SK-N-SH (cell line): ENCODE data around the gene MYO18A. TPM values are rescaled to one million over a fixed set of nuclear protein-coding genes. Genes with fewer than 3 reads are reported as not detected.

Experiments
- CTCF ChIA-PET: fragments of 300-600, 350-600 bp; formaldehyde crosslinking; extraction: SDS; loops from one replicate; lab custom pipeline; 2021; lab: Yijun Ruan, JAX
- POLR2A ChIA-PET: fragments of 350-600 bp; sonication (Branson Sonifier 250); formaldehyde crosslinking; extraction: SDS; loops from one replicate; lab custom pipeline; 2020; ENCODE audit warnings: antibody characterized with exemption, inconsistent platforms; lab: Yijun Ruan, JAX
- DNase-seq: peaks from one replicate; pipeline ENCODE4 v3.0.0; 2012
- H2AFZ ChIP-seq: fragments of 200-600 bp; sonication (generic); 2 replicates; pipeline ENCODE4 v1.8.1; 2016; ENCODE audit warnings: antibody characterized with exemption, mild to moderate bottlenecking, low read depth
- H3F3A ChIP-seq: fragments of 200-600 bp; sonication (generic); replicated peaks from 2 replicates; pipeline ENCODE3; 2016; ENCODE audit warnings: antibody characterized with exemption, mild to moderate bottlenecking; ENCODE audit not compliant: insufficient read depth
- H3K27ac ChIP-seq, 2 experiments: fragments of 200-500 bp in 1 of 2; fragments of 200-600 bp in 1 of 2; sonication (Bioruptor generic) in 1 of 2; sonication (generic), shearing (Covaris generic) in 1 of 2; 2 replicates each; pipeline versions ENCODE4 v1.5.1 to v1.6.1; 2014 to 2016; ENCODE audit warnings: low read depth in 2 of 2, inconsistent platforms in 1 of 2, low read length in 1 of 2, mild to moderate bottlenecking in 1 of 2, mixed read lengths in 1 of 2
- H3K27me3 ChIP-seq: fragments of 200-600 bp; sonication (generic), shearing (Covaris generic); 2 replicates; pipeline ENCODE4 v1.6.1; 2016; ENCODE audit warnings: mixed run types; ENCODE audit not compliant: insufficient read depth
- H3K36me3 ChIP-seq, 2 experiments: fragments of 200-500 bp in 1 of 2; fragments of 200-600 bp in 1 of 2; sonication (Bioruptor generic) in 1 of 2; sonication (generic) in 1 of 2; replicated peaks in 1 of 2; 2 replicates each; pipeline versions ENCODE3 to v1.5.1; 2014 to 2016; ENCODE audit warnings: low read length in 1 of 2, mild to moderate bottlenecking in 1 of 2; ENCODE audit not compliant: insufficient read depth in 2 of 2, control insufficient read depth in 1 of 2
- H3K4me1 ChIP-seq, 2 experiments: fragments of 200-500 bp in 1 of 2; fragments of 200-600 bp in 1 of 2; sonication (Bioruptor generic) in 1 of 2; sonication (generic), shearing (Covaris generic) in 1 of 2; 2 replicates each; pipeline versions ENCODE4 v1.5.1 to v1.6.1; 2014 to 2016; ENCODE audit warnings: low read depth in 1 of 2, low read length in 1 of 2, mixed run types in 1 of 2; ENCODE audit not compliant: insufficient read depth in 2 of 2, control insufficient read depth in 1 of 2
- H3K4me2 ChIP-seq: fragments of 200-600 bp; sonication (generic), shearing (Covaris generic); 2 replicates; pipeline ENCODE4 v1.6.1; 2017; ENCODE audit warnings: mixed run types
- H3K4me3 ChIP-seq, 2 experiments: fragments of 200-500 bp in 1 of 2; fragments of 200-600 bp in 1 of 2; sonication (Bioruptor generic) in 1 of 2; sonication (generic), shearing (Covaris generic) in 1 of 2; 2 replicates each; pipeline versions ENCODE4 v1.5.1 to v1.8.1; 2014 to 2016; ENCODE audit warnings: low read depth in 2 of 2, inconsistent platforms in 1 of 2, low read length in 1 of 2, mild to moderate bottlenecking in 1 of 2, mixed read lengths in 1 of 2, moderate library complexity in 1 of 2
- H3K79me2 ChIP-seq: fragments of 200-600 bp; sonication (generic); 2 replicates; pipeline ENCODE4 v1.8.1; 2017; ENCODE audit warnings: mild to moderate bottlenecking; ENCODE audit not compliant: insufficient read depth
- H3K9ac ChIP-seq: fragments of 200-600 bp; sonication (generic); 2 replicates; pipeline ENCODE4 v1.6.1; 2017; ENCODE audit warnings: mixed run types
- H3K9me2 ChIP-seq: fragments of 200-600 bp; sonication (generic); 2 replicates; pipeline ENCODE4 v1.6.1; 2017; ENCODE audit warnings: mixed run types
- H3K9me3 ChIP-seq: fragments of 200-600 bp; sonication (generic); 2 replicates; pipeline ENCODE4 v1.6.1; 2017; ENCODE audit warnings: mixed run types, mild to moderate bottlenecking, moderate library complexity
- H4K20me1 ChIP-seq: fragments of 200-600 bp; sonication (generic); 2 replicates; pipeline ENCODE4 v1.6.1; 2017; ENCODE audit warnings: mild to moderate bottlenecking, mixed run types; ENCODE audit not compliant: insufficient read depth
- CHD2 ChIP-seq: fragments of 150-350 bp; IDR thresholded peaks from 2 replicates; pipeline ENCODE4 v1.6.1; 2018; ENCODE audit warnings: low read length; ENCODE audit not compliant: partially characterized antibody
- ELF1 ChIP-seq: IDR thresholded peaks from 2 replicates; pipeline ENCODE4 v1.4.0; 2012
- EP300 ChIP-seq, 2 experiments: IDR thresholded peaks; 2 replicates each; pipeline versions ENCODE4 v1.4.0 to v1.6.1; 2012; ENCODE audit warnings: borderline replicate concordance in 1 of 2, low read depth in 1 of 2, low read length in 1 of 2
- EZH2phosphoT487 ChIP-seq: fragments of 200-600 bp; sonication (generic); IDR thresholded peaks from 2 replicates; pipeline ENCODE4 v1.6.1; 2017; ENCODE audit warnings: low read depth, mixed run types, mild to moderate bottlenecking, antibody characterized with exemption, moderate library complexity, borderline replicate concordance
- GATA2 ChIP-seq: sonication (generic); formaldehyde crosslinking; IDR thresholded peaks from 2 replicates; pipeline ENCODE4 v1.5.0; 2020; ENCODE audit warnings: mild to moderate bottlenecking, missing genetic modification reagents
- MEF2A ChIP-seq: IDR thresholded peaks from 2 replicates; pipeline ENCODE4 v1.4.0; 2012; ENCODE audit warnings: low read depth, borderline replicate concordance
- MXI1 ChIP-seq: IDR thresholded peaks from 2 replicates; pipeline ENCODE4 v1.6.1; 2012; ENCODE audit warnings: mild to moderate bottlenecking, low read depth, low read length, improper control_type of control experiment
- NFIC ChIP-seq: IDR thresholded peaks from 2 replicates; pipeline ENCODE4 v1.4.0; 2012; ENCODE audit warnings: borderline replicate concordance
- NRF1 ChIP-seq: IDR thresholded peaks from 2 replicates; pipeline ENCODE4 v1.6.1; 2012; ENCODE audit warnings: low read depth, mild to moderate bottlenecking, low read length
- POLR2AphosphoS5 ChIP-seq: IDR thresholded peaks from 2 replicates; pipeline ENCODE4 v1.6.1; 2012; ENCODE audit warnings: low read depth, low read length
- RCOR1 ChIP-seq: fragments of 150-350 bp; IDR thresholded peaks from 2 replicates; pipeline ENCODE4 v1.6.1; 2017; ENCODE audit warnings: antibody characterized with exemption, low read length
- RFX5 ChIP-seq: IDR thresholded peaks from 2 replicates; pipeline ENCODE4 v1.6.1; 2012; ENCODE audit warnings: mild to moderate bottlenecking, improper control_type of control experiment, low read length
- RXRA ChIP-seq: IDR thresholded peaks from 2 replicates; pipeline ENCODE4 v1.4.0; 2012; ENCODE audit warnings: low read depth, mild to moderate bottlenecking, borderline replicate concordance
- SMC3 ChIP-seq: IDR thresholded peaks from 2 replicates; pipeline ENCODE4 v1.6.1; 2012; ENCODE audit warnings: low read depth, low read length, improper control_type of control experiment
- TCF12 ChIP-seq: IDR thresholded peaks from 2 replicates; pipeline ENCODE4 v1.4.0; 2012
- TEAD4 ChIP-seq: IDR thresholded peaks from 2 replicates; pipeline ENCODE4 v1.4.0; 2012; ENCODE audit warnings: mild to moderate bottlenecking, borderline replicate concordance; ENCODE audit not compliant: insufficient read depth
- YY1 ChIP-seq: IDR thresholded peaks from 2 replicates; pipeline ENCODE4 v1.4.0; 2012; ENCODE audit warnings: low read depth, mild to moderate bottlenecking
- WGBS: methylation state at CpG from one replicate; pipeline ENCODE4 v1.1.6; 2017; ENCODE audit warnings: low lambda C conversion rate; 5-methylcytosine and 5-hydroxymethylcytosine counted together
- polyA plus RNA-seq, 3 experiments: library from polyadenylated mRNA; depleted of rRNA; stranded (reverse); fragments of >200 nt; gene quantifications; 2 replicates each; pipeline ENCODE4 v1.2.3, GENCODE V29; 2012
- TF ChIP-seq, protein P1 (sequence below): fragments of 150-350 bp; IDR thresholded peaks from 2 replicates; pipeline ENCODE4 v1.6.1; 2016; ENCODE audit warnings: mild to moderate bottlenecking, low read depth, low read length
- TF ChIP-seq, protein P2 (sequence below): IDR thresholded peaks from 2 replicates; pipeline ENCODE4 v1.4.0; 2012; ENCODE audit warnings: low read depth
- TF ChIP-seq, protein P3 (sequence below): IDR thresholded peaks from 2 replicates; pipeline ENCODE4 v1.4.0; 2012; ENCODE audit warnings: low read depth, borderline replicate concordance
- TF ChIP-seq, protein P4 (sequence below): IDR thresholded peaks from 2 replicates; pipeline ENCODE4; 2012
- TF ChIP-seq, protein P5 (sequence below): IDR thresholded peaks from 2 replicates; pipeline ENCODE4 v1.4.0; 2012; ENCODE audit warnings: low read depth, borderline replicate concordance

MYO18A gene
- polyA plus RNA-seq, 1 of the 3 experiments (the other 2 are of a cell fraction): 6.6 TPM

DNA sequence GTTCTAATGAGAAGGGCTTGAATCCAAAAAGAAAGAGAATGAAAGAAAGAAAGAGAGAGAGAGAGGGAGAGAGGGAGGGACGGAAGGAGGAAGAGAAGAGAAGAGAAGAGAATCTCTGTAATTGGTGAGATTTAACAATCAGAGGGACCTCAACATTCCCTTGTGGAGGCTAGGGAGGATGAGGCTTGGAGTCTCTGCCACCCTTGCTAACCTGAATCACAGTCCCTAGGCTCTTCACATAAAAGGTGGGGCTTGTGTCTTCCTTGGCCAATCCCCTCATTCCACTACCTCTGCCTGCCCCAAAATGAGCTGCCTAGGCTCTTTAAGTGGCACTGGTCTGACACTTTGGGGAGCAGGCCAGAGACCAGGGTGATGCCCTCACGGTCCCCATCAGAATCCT, 107.2 kb downstream of the MYO18A start:
- TF ChIP-seq NFIC (no peak), MXI1 (no peak), RFX5 (no peak), TEAD4 (no peak), RXRA (no peak), POLR2AphosphoS5 (no peak), RCOR1 (no peak), NRF1 (no peak), YY1 (no peak), EP300 (IDR thresholded peaks at IDR 0.05; ENCODE audit: borderline replicate concordance in 1 of 2, low read depth in 1 of 2, low read length in 1 of 2) (no peak), CHD2 (no peak)
- TF ChIP-seq, protein P1, sequence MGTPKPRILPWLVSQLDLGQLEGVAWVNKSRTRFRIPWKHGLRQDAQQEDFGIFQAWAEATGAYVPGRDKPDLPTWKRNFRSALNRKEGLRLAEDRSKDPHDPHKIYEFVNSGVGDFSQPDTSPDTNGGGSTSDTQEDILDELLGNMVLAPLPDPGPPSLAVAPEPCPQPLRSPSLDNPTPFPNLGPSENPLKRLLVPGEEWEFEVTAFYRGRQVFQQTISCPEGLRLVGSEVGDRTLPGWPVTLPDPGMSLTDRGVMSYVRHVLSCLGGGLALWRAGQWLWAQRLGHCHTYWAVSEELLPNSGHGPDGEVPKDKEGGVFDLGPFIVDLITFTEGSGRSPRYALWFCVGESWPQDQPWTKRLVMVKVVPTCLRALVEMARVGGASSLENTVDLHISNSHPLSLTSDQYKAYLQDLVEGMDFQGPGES: no peak
- Histone ChIP-seq H3K4me2 (no peak overlapping the region), H3K27ac (no peak overlapping the region), H3K9me3 (no peaks in the 10 kb centered on the region), H3F3A (no peaks in the 10 kb centered on the region), H3K4me1 (peaks cover 0 to 6% of the 10 kb centered on the region in 2 experiments; a peak in 1 of 4 replicates), H3K4me3 (no peak overlapping the region), H2AFZ (no peak overlapping the region), H3K9ac (no peak overlapping the region), H3K36me3 (no peaks in the 10 kb centered on the region), H3K79me2 (no peaks in the 10 kb centered on the region), H3K27me3 (no peaks in the 10 kb centered on the region), H4K20me1 (no peaks in the 10 kb centered on the region), H3K9me2 (no peaks in the 10 kb centered on the region)
- no peak for DNase-seq
- 100% methylated on average over 1 of the region's 2 CpGs for WGBS
- CTCF ChIA-PET: interaction anchor here (1.1 to 2.3 kb wide), 3 partner anchors 11 to 39 kb away, joined by 3 to 10 read pairs (median 3); no protein-coding TSS in a partner anchor
- POLR2A ChIA-PET: no interaction called here

DNA sequence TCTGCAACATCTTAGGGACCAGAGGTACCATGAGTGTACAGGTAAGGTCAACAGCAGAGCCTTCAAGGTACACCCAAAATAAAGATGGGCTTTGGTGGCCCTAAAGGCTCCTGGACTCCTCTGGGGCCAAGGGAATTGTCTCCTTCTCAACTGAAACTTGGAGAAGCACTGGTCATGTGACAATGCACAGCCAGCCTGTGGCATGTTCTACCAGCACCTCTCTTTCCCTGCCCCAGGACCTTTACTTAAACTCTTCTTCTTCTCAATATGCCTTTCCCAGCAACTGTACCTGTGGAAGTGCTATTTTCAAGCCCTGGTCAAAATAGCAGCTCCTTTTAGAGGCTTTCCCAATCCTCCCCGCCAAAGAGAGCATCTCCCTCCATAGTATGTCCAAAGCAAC, 108.9 kb downstream of the MYO18A start:
- H3K79me2 ChIP-seq: no peaks in the 10 kb centered on the region
- POLR2A ChIA-PET: interaction anchor here (1.6 kb wide), 1 partner anchor 13 kb away, joined by 4 read pairs; no protein-coding TSS in a partner anchor
- H3K9ac ChIP-seq: no peak overlapping the region
- no peaks in the 10 kb centered on the region for H3F3A ChIP-seq
- no peak overlapping the region for H3K4me2 ChIP-seq
- WGBS: 96% methylated on average over 1 of the region's 1 CpG
- CTCF ChIA-PET: interaction anchor here (1.0 to 2.3 kb wide), 4 partner anchors 10 to 118 kb away, joined by 3 to 10 read pairs (median 4); no protein-coding TSS in a partner anchor
- H4K20me1 ChIP-seq: no peaks in the 10 kb centered on the region
- H3K4me1 ChIP-seq: peaks cover 0 to 10% of the 10 kb centered on the region in 2 experiments; a peak in 2 of 4 replicates
- no peak overlapping the region for H3K4me3 ChIP-seq
- H3K9me2 ChIP-seq: no peaks in the 10 kb centered on the region
- H2AFZ ChIP-seq: no peak overlapping the region
- TF ChIP-seq RCOR1 (no peak), SMC3 (no peak), NRF1 (no peak), ELF1 (no peak), GATA2 (no peak), RXRA (no peak), EZH2phosphoT487 (no peak), RFX5 (no peak), YY1 (no peak), TCF12 (no peak), MXI1 (no peak), MEF2A (no peak)
- TF ChIP-seq, protein P2, sequence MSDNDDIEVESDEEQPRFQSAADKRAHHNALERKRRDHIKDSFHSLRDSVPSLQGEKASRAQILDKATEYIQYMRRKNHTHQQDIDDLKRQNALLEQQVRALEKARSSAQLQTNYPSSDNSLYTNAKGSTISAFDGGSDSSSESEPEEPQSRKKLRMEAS: no peak
- TF ChIP-seq, protein P3, sequence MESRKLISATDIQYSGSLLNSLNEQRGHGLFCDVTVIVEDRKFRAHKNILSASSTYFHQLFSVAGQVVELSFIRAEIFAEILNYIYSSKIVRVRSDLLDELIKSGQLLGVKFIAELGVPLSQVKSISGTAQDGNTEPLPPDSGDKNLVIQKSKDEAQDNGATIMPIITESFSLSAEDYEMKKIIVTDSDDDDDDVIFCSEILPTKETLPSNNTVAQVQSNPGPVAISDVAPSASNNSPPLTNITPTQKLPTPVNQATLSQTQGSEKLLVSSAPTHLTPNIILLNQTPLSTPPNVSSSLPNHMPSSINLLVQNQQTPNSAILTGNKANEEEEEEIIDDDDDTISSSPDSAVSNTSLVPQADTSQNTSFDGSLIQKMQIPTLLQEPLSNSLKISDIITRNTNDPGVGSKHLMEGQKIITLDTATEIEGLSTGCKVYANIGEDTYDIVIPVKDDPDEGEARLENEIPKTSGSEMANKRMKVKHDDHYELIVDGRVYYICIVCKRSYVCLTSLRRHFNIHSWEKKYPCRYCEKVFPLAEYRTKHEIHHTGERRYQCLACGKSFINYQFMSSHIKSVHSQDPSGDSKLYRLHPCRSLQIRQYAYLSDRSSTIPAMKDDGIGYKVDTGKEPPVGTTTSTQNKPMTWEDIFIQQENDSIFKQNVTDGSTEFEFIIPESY: no peak
- TF ChIP-seq, protein P4, sequence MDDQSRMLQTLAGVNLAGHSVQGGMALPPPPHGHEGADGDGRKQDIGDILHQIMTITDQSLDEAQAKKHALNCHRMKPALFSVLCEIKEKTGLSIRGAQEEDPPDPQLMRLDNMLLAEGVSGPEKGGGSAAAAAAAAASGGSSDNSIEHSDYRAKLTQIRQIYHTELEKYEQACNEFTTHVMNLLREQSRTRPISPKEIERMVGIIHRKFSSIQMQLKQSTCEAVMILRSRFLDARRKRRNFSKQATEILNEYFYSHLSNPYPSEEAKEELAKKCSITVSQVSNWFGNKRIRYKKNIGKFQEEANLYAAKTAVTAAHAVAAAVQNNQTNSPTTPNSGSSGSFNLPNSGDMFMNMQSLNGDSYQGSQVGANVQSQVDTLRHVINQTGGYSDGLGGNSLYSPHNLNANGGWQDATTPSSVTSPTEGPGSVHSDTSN: no peak
- TF ChIP-seq, protein P5, sequence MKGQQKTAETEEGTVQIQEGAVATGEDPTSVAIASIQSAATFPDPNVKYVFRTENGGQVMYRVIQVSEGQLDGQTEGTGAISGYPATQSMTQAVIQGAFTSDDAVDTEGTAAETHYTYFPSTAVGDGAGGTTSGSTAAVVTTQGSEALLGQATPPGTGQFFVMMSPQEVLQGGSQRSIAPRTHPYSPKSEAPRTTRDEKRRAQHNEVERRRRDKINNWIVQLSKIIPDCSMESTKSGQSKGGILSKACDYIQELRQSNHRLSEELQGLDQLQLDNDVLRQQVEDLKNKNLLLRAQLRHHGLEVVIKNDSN: no peak
- TF ChIP-seq, protein P1: no peak
- H3K27ac ChIP-seq: no peak overlapping the region
- H3K27me3 ChIP-seq: no peaks in the 10 kb centered on the region
- H3K36me3 ChIP-seq: no peaks in the 10 kb centered on the region
- DNase-seq: no peak
- no peaks in the 10 kb centered on the region for H3K9me3 ChIP-seq
